AG10803 (cell line): ENCODE data around the gene PRDM5.

Experiments used
- DNase-seq: peaks from one replicate; pipeline ENCODE4 v3.0.0; 2010; ENCODE audit warnings: low read depth
- H3K4me3 ChIP-seq: 2 replicates; pipeline ENCODE4 v1.5.1; 2011; ENCODE audit warnings: mild to moderate bottlenecking, low read length, control low read depth
- TF ChIP-seq, protein P1 (sequence below): conservative IDR thresholded peaks from 2 replicates; pipeline ENCODE4 v1.5.1; 2011; ENCODE audit warnings: mild to moderate bottlenecking, low read length, control low read depth, inconsistent platforms

PRDM5 gene

DNA sequence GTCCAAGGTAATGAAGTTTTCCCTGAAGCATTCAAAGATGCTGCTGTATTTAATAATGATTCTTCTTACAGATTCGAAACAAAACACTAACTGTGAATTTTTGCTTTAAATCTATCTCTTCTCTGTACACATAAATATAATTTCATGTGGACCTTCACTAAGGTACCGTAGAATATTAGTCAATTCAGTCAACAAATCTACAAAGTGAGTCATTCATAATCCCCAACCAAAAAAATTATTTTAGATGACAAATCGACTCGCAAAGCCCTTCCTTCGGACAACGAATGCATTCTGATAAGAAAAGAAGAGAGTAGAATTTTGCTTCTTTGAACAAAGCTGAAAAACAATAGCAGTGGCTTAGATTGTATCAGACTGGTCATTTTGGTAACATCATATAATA, 95.7 kb downstream of the PRDM5 start:
- no peak overlapping the region for H3K4me3 ChIP-seq
- TF ChIP-seq, protein P1, sequence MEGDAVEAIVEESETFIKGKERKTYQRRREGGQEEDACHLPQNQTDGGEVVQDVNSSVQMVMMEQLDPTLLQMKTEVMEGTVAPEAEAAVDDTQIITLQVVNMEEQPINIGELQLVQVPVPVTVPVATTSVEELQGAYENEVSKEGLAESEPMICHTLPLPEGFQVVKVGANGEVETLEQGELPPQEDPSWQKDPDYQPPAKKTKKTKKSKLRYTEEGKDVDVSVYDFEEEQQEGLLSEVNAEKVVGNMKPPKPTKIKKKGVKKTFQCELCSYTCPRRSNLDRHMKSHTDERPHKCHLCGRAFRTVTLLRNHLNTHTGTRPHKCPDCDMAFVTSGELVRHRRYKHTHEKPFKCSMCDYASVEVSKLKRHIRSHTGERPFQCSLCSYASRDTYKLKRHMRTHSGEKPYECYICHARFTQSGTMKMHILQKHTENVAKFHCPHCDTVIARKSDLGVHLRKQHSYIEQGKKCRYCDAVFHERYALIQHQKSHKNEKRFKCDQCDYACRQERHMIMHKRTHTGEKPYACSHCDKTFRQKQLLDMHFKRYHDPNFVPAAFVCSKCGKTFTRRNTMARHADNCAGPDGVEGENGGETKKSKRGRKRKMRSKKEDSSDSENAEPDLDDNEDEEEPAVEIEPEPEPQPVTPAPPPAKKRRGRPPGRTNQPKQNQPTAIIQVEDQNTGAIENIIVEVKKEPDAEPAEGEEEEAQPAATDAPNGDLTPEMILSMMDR: no peak
- DNase-seq: no peak

DNA sequence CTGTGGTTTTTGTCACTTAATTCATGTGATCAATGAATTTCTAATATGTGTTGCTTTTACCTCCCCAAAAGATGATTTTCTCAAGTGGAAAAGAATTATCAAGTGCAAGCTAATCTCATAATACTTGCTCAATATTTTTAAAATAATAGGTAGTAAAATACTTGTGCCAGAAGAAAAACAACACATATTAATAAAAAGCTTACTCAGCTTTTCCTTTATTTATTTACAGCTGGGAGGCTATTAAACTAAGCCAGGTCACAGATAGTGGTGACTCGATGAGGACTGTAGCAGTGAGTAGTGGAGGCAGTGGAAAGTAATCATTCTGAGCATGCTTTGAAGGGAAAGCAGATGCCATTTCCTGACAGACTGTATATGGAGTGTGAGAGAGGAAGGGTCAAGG, 96.1 kb downstream of the PRDM5 start:
- no peak for DNase-seq

DNA sequence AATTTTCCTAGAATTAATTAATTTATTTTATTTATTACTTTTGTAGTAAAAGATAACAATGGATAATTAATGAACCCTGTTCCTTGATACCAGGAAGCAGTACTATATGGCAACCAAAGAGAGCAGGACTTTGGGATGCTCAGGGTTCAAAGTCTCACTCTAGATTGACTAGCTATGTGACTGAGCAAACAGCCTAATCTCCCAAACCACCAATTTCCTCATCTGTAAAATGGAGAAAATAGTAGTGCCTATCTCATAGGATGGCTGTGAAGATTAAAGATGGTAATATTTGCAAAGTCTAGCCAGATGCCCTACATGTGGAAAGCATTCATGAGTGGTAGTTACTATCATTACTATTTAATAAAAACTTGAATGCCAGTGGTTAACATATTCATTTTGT, 97.6 kb downstream of the PRDM5 start:
- TF ChIP-seq, protein P1: no peak
- H3K4me3 ChIP-seq: no peak overlapping the region
- DNase-seq: no peak

More for the DNA sequence above, 96.1 kb downstream of the PRDM5 start:
- no peak overlapping the region for H3K4me3 ChIP-seq
- TF ChIP-seq, protein P1: no peak

DNA sequence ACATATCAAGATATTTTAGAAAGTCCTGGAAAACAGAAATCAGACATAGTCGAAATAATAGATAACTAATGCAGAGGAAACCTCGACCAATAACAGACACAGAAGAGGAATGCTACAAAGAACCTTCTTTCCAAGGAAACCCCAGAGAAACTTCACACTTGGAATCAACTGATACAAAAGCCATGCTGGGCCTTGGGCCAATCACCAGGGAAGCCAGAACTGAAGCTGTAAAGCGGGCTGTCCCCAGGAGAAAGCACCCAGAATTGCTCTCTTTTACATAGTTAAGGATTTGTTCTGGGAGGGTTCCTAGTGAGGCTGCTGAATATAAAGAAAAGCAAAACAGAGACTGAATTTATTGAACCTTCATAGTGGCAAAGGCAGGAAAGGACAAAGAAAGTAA, 100.5 kb downstream of the PRDM5 start:
- no peak overlapping the region for H3K4me3 ChIP-seq
- DNase-seq: no peak
- TF ChIP-seq, protein P1: no peak

DNA sequence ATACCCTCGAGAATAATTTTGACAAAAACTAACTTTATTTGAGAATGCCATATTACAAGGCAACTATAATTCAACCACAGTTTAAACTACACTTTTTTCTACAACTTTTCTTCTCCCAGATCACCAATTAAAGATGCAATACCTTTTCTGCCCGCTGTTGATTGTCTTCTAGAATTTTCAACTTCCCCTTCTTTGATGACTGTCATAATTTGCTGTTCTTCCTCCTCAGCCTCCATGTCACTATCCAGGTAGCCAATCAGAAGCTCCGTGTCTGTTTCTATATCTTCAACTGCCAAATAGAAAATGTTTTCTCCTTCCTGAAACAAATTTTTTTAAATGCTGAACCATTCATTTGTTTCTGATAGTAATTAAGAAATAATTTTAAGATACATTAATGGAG, 101.5 kb downstream of the PRDM5 start:
- TF ChIP-seq, protein P1: no peak
- no peak overlapping the region for H3K4me3 ChIP-seq
- no peak for DNase-seq

DNA sequence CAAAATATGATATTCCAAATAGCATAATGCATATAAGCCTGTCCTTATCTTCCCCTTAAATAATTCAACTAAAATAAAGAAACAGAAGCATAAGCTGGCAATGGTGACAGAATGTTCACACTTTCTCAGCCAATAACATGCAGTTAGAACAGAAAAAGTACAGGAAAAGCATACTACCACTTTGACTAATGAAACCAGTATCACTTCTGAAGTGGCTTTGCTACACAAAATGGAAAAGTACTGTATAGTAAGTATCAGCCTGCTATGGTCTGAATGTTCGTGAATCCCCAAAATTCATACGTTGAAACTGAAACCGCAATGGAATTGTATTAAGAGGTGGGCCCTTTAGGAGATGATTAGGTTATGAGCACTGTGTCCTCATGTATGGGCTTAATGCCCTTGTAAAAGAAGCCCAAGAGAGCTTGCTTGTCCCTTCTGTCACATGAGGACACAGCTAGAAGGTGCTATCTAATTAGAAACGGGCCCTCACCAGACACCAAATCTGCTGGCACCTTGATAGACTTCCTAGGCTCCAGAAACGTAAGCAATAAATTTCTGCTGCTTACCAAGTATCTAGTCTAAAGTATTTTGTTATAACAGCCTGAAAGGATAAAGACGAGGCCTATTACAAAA, 102.6 kb downstream of the PRDM5 start:
- DNase-seq: no peak
- no peak overlapping the region for H3K4me3 ChIP-seq
- TF ChIP-seq, protein P1: no peak

DNA sequence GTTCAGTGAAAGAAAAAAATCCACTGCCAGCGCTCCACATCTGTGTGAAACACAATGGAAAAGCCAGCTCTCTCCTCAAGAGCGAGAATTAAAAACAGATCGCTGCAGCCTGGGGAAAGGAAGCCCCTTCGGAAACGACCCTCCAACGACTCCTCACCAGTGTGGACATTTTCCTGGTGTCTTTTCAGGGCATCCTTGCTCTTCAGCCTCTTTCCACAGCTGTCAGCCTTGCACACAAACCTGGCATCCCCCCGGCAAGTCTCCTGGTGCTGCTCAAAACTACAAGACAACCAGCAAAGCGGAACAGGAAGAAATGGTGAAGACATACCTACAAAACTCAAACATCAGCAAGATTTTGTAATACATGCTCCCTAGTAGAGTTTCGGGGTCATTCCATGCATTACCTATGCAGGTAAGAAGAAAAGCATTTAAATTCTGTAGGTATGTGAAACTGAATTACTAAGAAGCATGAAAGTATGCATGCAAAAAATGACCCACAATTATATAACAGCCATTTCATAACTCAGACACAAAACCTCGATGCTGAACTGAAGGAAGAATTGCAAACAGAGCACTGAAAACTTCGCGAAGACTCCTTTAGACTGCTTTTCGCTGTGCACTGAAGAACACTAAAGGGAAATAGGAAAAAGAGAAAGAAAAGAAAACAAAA, 106.1 kb downstream of the PRDM5 start:
- peak overlapping the region; percentile 52 for H3K4me3 ChIP-seq
- DNase-seq: peak; percentile 20
- TF ChIP-seq, protein P1: no peak
